GM23338 (cell line): ENCODE data around the gene RAB11FIP3.

ENCODE experiments used
- EZH2 ChIP-seq: fragments of 200-600 bp; sonication (generic); IDR thresholded peaks from one replicate; pipeline ENCODE4 v1.8.0; 2017; ENCODE audit warnings: antibody characterized with exemption, mild to moderate bottlenecking, low read depth; ENCODE audit not compliant: unreplicated experiment
- TF ChIP-seq, protein P1 (sequence below), 2 experiments: fragments of 200-600 bp in 1 of 2; sonication (generic) in 1 of 2; conservative IDR thresholded peaks; 2 replicates each; pipeline versions ENCODE4 v1.5.1 to v1.6.1; 2016 to 2017; ENCODE audit warnings: antibody characterized with exemption in 2 of 2, low read depth in 2 of 2, mild to moderate bottlenecking in 2 of 2, moderate library complexity in 1 of 2

DNA sequence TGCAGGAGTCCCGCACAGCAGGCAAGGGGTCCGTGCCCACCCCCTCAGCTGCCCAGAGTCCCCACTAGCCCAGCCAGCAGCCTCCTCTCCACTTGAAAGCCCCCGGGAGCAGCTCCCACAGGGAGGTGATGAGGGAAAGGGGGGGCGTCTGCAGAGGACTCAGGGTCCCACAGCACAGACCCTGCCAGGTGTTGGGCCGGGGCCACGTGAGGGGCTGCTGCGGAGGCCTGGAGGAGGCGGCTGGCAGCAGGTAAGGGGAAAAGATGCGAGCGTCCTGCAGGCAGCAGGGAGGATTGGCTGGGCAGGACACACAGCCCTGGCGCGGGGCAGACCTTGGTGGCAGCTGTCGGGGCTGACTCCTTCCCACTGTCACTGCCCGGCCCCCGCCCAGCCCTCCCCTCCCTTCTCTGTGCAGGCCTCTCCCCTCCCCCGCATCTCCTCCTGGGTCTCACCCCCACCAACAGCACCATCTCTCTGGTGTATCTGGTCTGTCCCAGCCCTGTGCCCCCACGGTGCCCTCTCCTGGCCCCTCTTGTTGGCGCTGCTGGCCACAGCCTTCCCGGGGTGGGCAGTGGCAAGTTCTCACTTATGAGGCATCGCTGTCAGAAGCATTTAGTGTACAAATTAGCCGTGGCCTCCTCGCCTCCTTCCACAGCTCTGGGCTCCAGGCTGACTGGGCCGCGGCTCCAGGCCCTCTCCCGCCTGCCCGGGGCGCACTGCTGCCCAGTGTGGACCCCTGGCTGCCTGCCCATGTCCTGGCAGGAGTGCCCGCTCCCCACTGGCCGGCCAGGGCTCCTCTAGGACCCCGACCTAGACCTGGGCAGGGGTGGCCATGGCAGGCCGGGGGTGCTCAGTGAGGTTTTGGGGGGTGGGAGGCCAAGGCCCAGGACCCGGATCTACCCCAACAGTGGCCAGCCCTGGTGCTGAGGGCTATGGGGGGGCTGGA is 130.4 kb downstream of the RAB11FIP3 start:
- TF ChIP-seq, protein P1, sequence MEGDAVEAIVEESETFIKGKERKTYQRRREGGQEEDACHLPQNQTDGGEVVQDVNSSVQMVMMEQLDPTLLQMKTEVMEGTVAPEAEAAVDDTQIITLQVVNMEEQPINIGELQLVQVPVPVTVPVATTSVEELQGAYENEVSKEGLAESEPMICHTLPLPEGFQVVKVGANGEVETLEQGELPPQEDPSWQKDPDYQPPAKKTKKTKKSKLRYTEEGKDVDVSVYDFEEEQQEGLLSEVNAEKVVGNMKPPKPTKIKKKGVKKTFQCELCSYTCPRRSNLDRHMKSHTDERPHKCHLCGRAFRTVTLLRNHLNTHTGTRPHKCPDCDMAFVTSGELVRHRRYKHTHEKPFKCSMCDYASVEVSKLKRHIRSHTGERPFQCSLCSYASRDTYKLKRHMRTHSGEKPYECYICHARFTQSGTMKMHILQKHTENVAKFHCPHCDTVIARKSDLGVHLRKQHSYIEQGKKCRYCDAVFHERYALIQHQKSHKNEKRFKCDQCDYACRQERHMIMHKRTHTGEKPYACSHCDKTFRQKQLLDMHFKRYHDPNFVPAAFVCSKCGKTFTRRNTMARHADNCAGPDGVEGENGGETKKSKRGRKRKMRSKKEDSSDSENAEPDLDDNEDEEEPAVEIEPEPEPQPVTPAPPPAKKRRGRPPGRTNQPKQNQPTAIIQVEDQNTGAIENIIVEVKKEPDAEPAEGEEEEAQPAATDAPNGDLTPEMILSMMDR (conservative IDR thresholded peaks at IDR 0.05; ENCODE audit: low read depth in 2 of 2): no peak; a peak in 1 of 4 replicates
- TF ChIP-seq EZH2: no peak
